ENCODE results near the gene FCER2. TPM values are rescaled to one million over a fixed set of nuclear protein-coding genes. Genes with fewer than 3 reads are reported as not detected.

FCER2 gene
- total and polyA plus RNA-seq, 10 donors: 26.4 to 121 (median 47.9) TPM

DNA sequence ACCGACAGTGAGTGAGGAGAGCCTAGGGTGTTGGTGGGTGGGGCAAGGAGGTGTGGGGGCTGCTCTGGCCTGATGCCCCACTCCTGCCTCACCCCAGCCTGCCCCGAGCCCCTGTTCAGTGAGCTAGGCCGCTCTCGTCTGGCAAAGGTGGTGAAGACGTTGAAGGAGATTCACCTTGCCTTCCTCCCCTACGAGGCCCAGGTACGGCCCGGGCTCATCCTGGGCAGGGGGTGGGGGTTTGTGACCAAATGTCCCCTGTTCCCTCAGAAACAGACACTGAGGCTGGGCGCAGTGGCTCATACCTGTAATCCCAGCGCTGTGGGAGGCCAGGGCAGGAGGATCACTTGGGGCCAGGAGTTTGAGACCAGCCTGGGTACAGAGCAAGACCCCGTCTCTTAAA lies 61.1 kb downstream of the FCER2 start:
- 91 to 95% (median 94%) methylated on average over 9 to 11 of the region's 11 CpGs for WGBS, 5 donors
- intact Hi-C loops (cut with DNase I; ENCODE audit: low total_unique reads): no loop called here
- Histone ChIP-seq H3K4me3 (no peak overlapping the region), H3K27ac (no peak overlapping the region), H3K4me1 (peaks cover 6 to 67% (median 38%) of the 10 kb centered on the region in 6 donors), H3K9me3 (no peaks in the 10 kb centered on the region), H3K27me3 (replicated peaks in 1 of 7) (peaks cover 0 to 14% (median 0%) of the 10 kb centered on the region in 7 donors), H3K36me3 (peaks cover 0 to 69% (median 23%) of the 10 kb centered on the region in 6 donors)
- TF ChIP-seq POLR2AphosphoS5 (IDR thresholded peaks at IDR 0.05): peak in 1 of 3 donors; percentile 36
- TF ChIP-seq, protein P1, sequence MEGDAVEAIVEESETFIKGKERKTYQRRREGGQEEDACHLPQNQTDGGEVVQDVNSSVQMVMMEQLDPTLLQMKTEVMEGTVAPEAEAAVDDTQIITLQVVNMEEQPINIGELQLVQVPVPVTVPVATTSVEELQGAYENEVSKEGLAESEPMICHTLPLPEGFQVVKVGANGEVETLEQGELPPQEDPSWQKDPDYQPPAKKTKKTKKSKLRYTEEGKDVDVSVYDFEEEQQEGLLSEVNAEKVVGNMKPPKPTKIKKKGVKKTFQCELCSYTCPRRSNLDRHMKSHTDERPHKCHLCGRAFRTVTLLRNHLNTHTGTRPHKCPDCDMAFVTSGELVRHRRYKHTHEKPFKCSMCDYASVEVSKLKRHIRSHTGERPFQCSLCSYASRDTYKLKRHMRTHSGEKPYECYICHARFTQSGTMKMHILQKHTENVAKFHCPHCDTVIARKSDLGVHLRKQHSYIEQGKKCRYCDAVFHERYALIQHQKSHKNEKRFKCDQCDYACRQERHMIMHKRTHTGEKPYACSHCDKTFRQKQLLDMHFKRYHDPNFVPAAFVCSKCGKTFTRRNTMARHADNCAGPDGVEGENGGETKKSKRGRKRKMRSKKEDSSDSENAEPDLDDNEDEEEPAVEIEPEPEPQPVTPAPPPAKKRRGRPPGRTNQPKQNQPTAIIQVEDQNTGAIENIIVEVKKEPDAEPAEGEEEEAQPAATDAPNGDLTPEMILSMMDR (IDR thresholded peaks at IDR 0.05 in 8 of 11, conservative IDR thresholded peaks at IDR 0.05 in 3 of 11): no peak
- no peak for TF ChIP-seq POLR2A (IDR thresholded peaks at IDR 0.05)
- no peak for DNase-seq

DNA sequence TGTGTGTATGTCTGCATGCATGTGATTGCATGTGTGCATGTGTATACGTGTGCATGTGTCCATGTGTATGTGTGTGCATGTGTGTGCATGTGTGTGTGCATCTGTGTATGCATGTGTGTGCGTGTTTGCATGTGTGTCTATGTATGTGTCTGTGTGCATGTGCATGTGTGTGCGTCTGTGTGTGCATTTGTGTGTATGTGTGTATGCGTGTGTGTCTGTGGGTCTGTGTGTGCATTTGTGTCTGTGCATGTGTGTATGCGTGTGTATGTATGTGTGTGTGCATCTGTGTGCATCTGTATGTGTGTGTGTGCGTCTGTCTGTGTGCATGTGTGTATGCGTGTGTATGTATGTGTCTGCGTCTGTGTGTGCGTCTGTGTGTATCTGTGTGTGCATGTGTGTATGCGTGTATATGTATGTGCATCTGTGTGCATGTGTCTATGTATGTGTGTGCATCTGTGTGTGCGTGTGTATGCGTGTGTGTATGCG lies 62.0 kb downstream of the FCER2 start:
- intact Hi-C loops (cut with DNase I; ENCODE audit: low total_unique reads): no loop called here
- TF ChIP-seq, protein P1 (IDR thresholded peaks at IDR 0.05 in 8 of 11, conservative IDR thresholded peaks at IDR 0.05 in 3 of 11): no peak
- TF ChIP-seq POLR2A (IDR thresholded peaks at IDR 0.05): no peak
- TF ChIP-seq POLR2AphosphoS5 (IDR thresholded peaks at IDR 0.05): no peak

DNA sequence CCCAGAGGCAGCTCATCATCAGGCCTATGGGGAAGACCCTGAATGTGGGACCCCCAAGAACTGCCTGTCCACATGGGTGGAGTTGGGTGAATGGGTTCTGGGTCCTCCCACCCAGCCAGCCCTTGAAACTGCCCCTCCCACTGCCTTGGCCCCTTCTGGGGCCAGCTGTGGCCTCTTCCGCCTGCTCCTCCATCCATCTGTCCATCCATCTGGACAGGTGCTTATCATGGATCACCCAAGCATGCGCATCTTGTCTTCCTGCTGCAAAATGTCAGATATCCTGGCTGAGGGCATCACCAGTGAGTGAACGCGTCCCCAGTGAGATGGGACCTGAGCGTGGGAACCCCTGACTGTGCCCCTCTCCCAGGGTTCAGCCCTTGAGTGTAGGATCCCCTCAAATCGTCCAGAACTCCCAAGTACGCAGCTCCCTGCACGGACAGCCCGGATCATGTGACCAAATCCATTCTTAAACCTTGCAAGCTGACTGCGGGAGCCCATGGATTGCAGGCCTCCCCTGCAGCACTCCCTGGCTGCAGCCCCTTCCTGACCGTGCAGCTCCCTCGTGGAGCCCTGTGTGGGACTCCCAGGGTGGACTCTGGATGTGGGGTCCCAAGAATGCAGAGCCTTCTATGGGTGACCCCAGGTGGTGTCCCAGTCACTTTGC lies 63.0 kb downstream of the FCER2 start:
- no peak for TF ChIP-seq POLR2A (IDR thresholded peaks at IDR 0.05)
- TF ChIP-seq, protein P1 (IDR thresholded peaks at IDR 0.05 in 8 of 11, conservative IDR thresholded peaks at IDR 0.05 in 3 of 11): no peak
- TF ChIP-seq POLR2AphosphoS5 (IDR thresholded peaks at IDR 0.05): no peak
- H3K27me3 ChIP-seq (replicated peaks in 1 of 7): peaks cover 0 to 14% (median 0%) of the 10 kb centered on the region in 7 donors
- H3K27ac ChIP-seq: peak overlapping the region in 1 of 8 donors; percentile 95
- H3K36me3 ChIP-seq: peaks cover 0 to 51% (median 12%) of the 10 kb centered on the region in 6 donors
- DNase-seq: no peak
- intact Hi-C loops (cut with DNase I; ENCODE audit: low total_unique reads): no loop called here
- H3K9me3 ChIP-seq: no peaks in the 10 kb centered on the region
- peaks cover 6 to 56% (median 35%) of the 10 kb centered on the region in 6 donors for H3K4me1 ChIP-seq
- H3K4me3 ChIP-seq: no peak overlapping the region
- 81 to 100% (median 89%) methylated on average over 3 to 12 of the region's 12 CpGs for WGBS, 5 donors

More for the DNA sequence above, 62.0 kb downstream of the FCER2 start:
- H3K27ac ChIP-seq: no peak overlapping the region
- 94 to 97% (median 97%) methylated on average over 13 of the region's 13 CpGs for WGBS, 5 donors
- no peaks in the 10 kb centered on the region for H3K9me3 ChIP-seq
- H3K4me1 ChIP-seq: peaks cover 6 to 64% (median 38%) of the 10 kb centered on the region in 6 donors
- peaks cover 0 to 14% (median 0%) of the 10 kb centered on the region in 7 donors for H3K27me3 ChIP-seq (replicated peaks in 1 of 7)
- H3K4me3 ChIP-seq: no peak overlapping the region
- peaks cover 0 to 60% (median 17%) of the 10 kb centered on the region in 6 donors for H3K36me3 ChIP-seq
- no peak for DNase-seq

Other genes starting within 250 kb of the FCER2 start
- 1 to 10 TPM; 2.3 to 9.6 (median 5.2) TPM for gene PEX11G, start 213.1 kb downstream of the FCER2 start, total RNA-seq
- gene PEX11G, start 213.1 kb downstream of the FCER2 start, polyA plus RNA-seq: 1 to 10 TPM; 3.4 to 7.8 (median 4.0) TPM
- 10 to 100 TPM; 22.8 to 50.5 (median 43.6) TPM for gene ZNF358, start 186.0 kb downstream of the FCER2 start, total RNA-seq
- 10 to 100 TPM; 23.8 to 44.6 (median 30.6) TPM for gene ZNF358, start 186.0 kb downstream of the FCER2 start, polyA plus RNA-seq
- 100 to 1,000 TPM in 6 of 7 donors, 10 to 100 TPM in 1; 76.9 to 166 (median 131) TPM for gene MCOLN1, start 179.5 kb downstream of the FCER2 start, total RNA-seq
- 100 to 1,000 TPM in 1 of 3 donors, 10 to 100 TPM in 2; 25.1 to 106 (median 68.5) TPM for gene MCOLN1, start 179.5 kb downstream of the FCER2 start, polyA plus RNA-seq
- 100 to 1,000 TPM; 125 to 225 (median 151) TPM for gene PNPLA6, start 166.4 kb downstream of the FCER2 start, total RNA-seq
- gene PNPLA6, start 166.4 kb downstream of the FCER2 start, polyA plus RNA-seq: 100 to 1,000 TPM in 2 of 3 donors, 10 to 100 TPM in 1; 51.0 to 142 (median 130) TPM
- gene CAMSAP3, start 106.3 kb downstream of the FCER2 start, total RNA-seq: 1 to 10 TPM in 3 of 7 donors, under 1 TPM in 4; 0.28 to 1.5 (median 0.85) TPM
- under 1 TPM; 0.52 to 0.77 (median 0.76) TPM for gene CAMSAP3, start 106.3 kb downstream of the FCER2 start, polyA plus RNA-seq
- 10 to 100 TPM; 37.2 to 52.2 (median 41.4) TPM for gene XAB2, start 72.6 kb downstream of the FCER2 start, total RNA-seq
- gene XAB2, start 72.6 kb downstream of the FCER2 start, polyA plus RNA-seq: 10 to 100 TPM; 31.8 to 49.0 (median 48.3) TPM
- gene PET100, start 72.3 kb downstream of the FCER2 start, total RNA-seq: 10 to 100 TPM in 6 of 7 donors, 1 to 10 TPM in 1; 8.7 to 94.5 (median 77.3) TPM
- gene PET100, start 72.3 kb downstream of the FCER2 start, polyA plus RNA-seq: 100 to 1,000 TPM; 111 to 130 (median 125) TPM
- gene PCP2, start 68.4 kb downstream of the FCER2 start, total RNA-seq: 1 to 10 TPM in 6 of 7 donors, not detected in 1; 1.5 to 2.7 (median 2.0) TPM
- 1 to 10 TPM; 2.5 to 5.9 (median 3.5) TPM for gene PCP2, start 68.4 kb downstream of the FCER2 start, polyA plus RNA-seq
- gene STXBP2, start 65.0 kb downstream of the FCER2 start, total RNA-seq: 100 to 1,000 TPM; 144 to 455 (median 185) TPM
- 100 to 1,000 TPM in 1 of 3 donors, 10 to 100 TPM in 2; 58.8 to 198 (median 94.4) TPM for gene STXBP2, start 65.0 kb downstream of the FCER2 start, polyA plus RNA-seq
- 10 to 100 TPM in 4 of 7 donors, 1 to 10 TPM in 3; 5.4 to 44.0 (median 12.4) TPM for gene RETN, start 33.1 kb downstream of the FCER2 start, total RNA-seq
- gene RETN, start 33.1 kb downstream of the FCER2 start, polyA plus RNA-seq: 10 to 100 TPM; 26.0 to 60.6 (median 51.1) TPM
- 10 to 100 TPM; 12.9 to 95.6 (median 28.7) TPM for gene MCEMP1, start 25.0 kb downstream of the FCER2 start, total RNA-seq
- gene MCEMP1, start 25.0 kb downstream of the FCER2 start, polyA plus RNA-seq: 10 to 100 TPM in 2 of 3 donors, 1 to 10 TPM in 1; 3.9 to 23.7 (median 11.7) TPM
- gene TRAPPC5, start 21.3 kb downstream of the FCER2 start, total RNA-seq: 10 to 100 TPM; 47.2 to 88.5 (median 77.4) TPM
- 100 to 1,000 TPM in 2 of 3 donors, 10 to 100 TPM in 1; 94.3 to 159 (median 128) TPM for gene TRAPPC5, start 21.3 kb downstream of the FCER2 start, polyA plus RNA-seq
- 1 to 10 TPM in 3 of 7 donors, under 1 TPM in 3, not detected in 1; 0.34 to 4.0 (median 0.88) TPM for gene CLEC4G, start 30.0 kb upstream of the FCER2 start, total RNA-seq
- gene CLEC4G, start 30.0 kb upstream of the FCER2 start, polyA plus RNA-seq: 1 to 10 TPM in 2 of 3 donors, under 1 TPM in 1; 0.50 to 1.3 (median 1.0) TPM
- gene CD209, start 45.4 kb upstream of the FCER2 start, total RNA-seq: 10 to 100 TPM in 2 of 7 donors, 1 to 10 TPM in 5; 1.1 to 22.2 (median 2.2) TPM
- under 1 TPM; 0.42 to 0.56 (median 0.46) TPM for gene CD209, start 45.4 kb upstream of the FCER2 start, polyA plus RNA-seq
- 1 to 10 TPM in 1 of 7 donors, under 1 TPM in 1, not detected in 5; 0.89 to 3.3 TPM for gene CLEC4M, start 61.1 kb upstream of the FCER2 start, total RNA-seq
- under 1 TPM in 2 of 3 donors, not detected in 1; 0.12 to 0.26 TPM for gene CLEC4M, start 61.1 kb upstream of the FCER2 start, polyA plus RNA-seq
- gene EVI5L, start 128.1 kb upstream of the FCER2 start, total RNA-seq: 10 to 100 TPM in 5 of 7 donors, 1 to 10 TPM in 2; 8.6 to 22.8 (median 13.8) TPM
- gene EVI5L, start 128.1 kb upstream of the FCER2 start, polyA plus RNA-seq: 1 to 10 TPM; 3.7 to 9.3 (median 3.7) TPM
- under 1 TPM in 4 of 7 donors, not detected in 3; 0.09 to 0.43 (median 0.21) TPM for gene PRR36, start 172.3 kb upstream of the FCER2 start, total RNA-seq
- gene PRR36, start 172.3 kb upstream of the FCER2 start, polyA plus RNA-seq: under 1 TPM; 0.02 to 0.06 (median 0.06) TPM
- under 1 TPM in 1 of 7 donors, not detected in 6; 0.37 TPM for gene LRRC8E, start 186.4 kb upstream of the FCER2 start, total RNA-seq
- under 1 TPM in 1 of 3 donors, not detected in 2; 0.08 TPM for gene LRRC8E, start 186.4 kb upstream of the FCER2 start, polyA plus RNA-seq
- gene MAP2K7, start 201.7 kb upstream of the FCER2 start, total RNA-seq: 10 to 100 TPM; 19.5 to 41.3 (median 32.9) TPM
- gene MAP2K7, start 201.7 kb upstream of the FCER2 start, polyA plus RNA-seq: 10 to 100 TPM; 12.4 to 44.3 (median 18.9) TPM
- not detected for gene TGFBR3L, start 212.7 kb upstream of the FCER2 start, total RNA-seq
- gene TGFBR3L, start 212.7 kb upstream of the FCER2 start, polyA plus RNA-seq: under 1 TPM in 1 of 3 donors, not detected in 2; 0.11 TPM
- gene SNAPC2, start 218.2 kb upstream of the FCER2 start, total RNA-seq: 10 to 100 TPM; 13.8 to 23.9 (median 17.7) TPM
- 10 to 100 TPM; 13.1 to 23.0 (median 19.3) TPM for gene SNAPC2, start 218.2 kb upstream of the FCER2 start, polyA plus RNA-seq
- 1 to 10 TPM; 1.2 to 4.4 (median 2.1) TPM for gene CTXN1, start 224.0 kb upstream of the FCER2 start, total RNA-seq
- gene CTXN1, start 224.0 kb upstream of the FCER2 start, polyA plus RNA-seq: under 1 TPM; 0.11 to 0.96 (median 0.64) TPM
- gene TIMM44, start 241.5 kb upstream of the FCER2 start, total RNA-seq: 10 to 100 TPM; 33.2 to 94.9 (median 63.5) TPM
- gene TIMM44, start 241.5 kb upstream of the FCER2 start, polyA plus RNA-seq: 10 to 100 TPM; 37.4 to 67.3 (median 66.0) TPM